H9 (cell line): ENCODE measurements around the gene AK9. TPM values are rescaled to one million over a fixed set of nuclear protein-coding genes. Genes with fewer than 3 reads are reported as not detected.

Experiments
- DNase-seq: peaks from one replicate; pipeline ENCODE4 v3.0.0-alpha.2; 2017
- H2AFZ ChIP-seq: one replicate; pipeline ENCODE4 v1.6.1; 2013; ENCODE audit warnings: mild to moderate bottlenecking, low read length, control low read depth, moderate library complexity
- H2AK5ac ChIP-seq: 2 replicates; pipeline ENCODE4 v1.6.1; 2013; ENCODE audit warnings: low read length, control low read depth, mixed read lengths; ENCODE audit not compliant: insufficient read length
- H2BK120ac ChIP-seq: one replicate; pipeline ENCODE4 v1.6.1; 2013; ENCODE audit warnings: low read depth, mild to moderate bottlenecking, low read length, control low read depth, inconsistent platforms; ENCODE audit not compliant: poor library complexity, severe bottlenecking
- H2BK12ac ChIP-seq: 2 replicates; pipeline ENCODE4 v1.6.1; 2013; ENCODE audit warnings: low read length, control low read depth, mixed read lengths, low read depth; ENCODE audit not compliant: insufficient read length
- H2BK15ac ChIP-seq: 2 replicates; pipeline ENCODE4 v1.6.1; 2013; ENCODE audit warnings: low read depth, low read length, control low read depth
- H2BK20ac ChIP-seq: one replicate; pipeline ENCODE4 v1.6.1; 2013; ENCODE audit warnings: low read depth, mild to moderate bottlenecking, low read length, control low read depth, inconsistent platforms; ENCODE audit not compliant: poor library complexity, severe bottlenecking
- H2BK5ac ChIP-seq: 2 replicates; pipeline ENCODE4 v1.6.1; 2013; ENCODE audit warnings: low read length, control low read depth, mixed read lengths; ENCODE audit not compliant: insufficient read length
- H3K14ac ChIP-seq: 2 replicates; pipeline ENCODE4 v1.6.1; 2013; ENCODE audit warnings: low read length, control low read depth; ENCODE audit not compliant: insufficient read depth
- H3K18ac ChIP-seq: 2 replicates; pipeline ENCODE4 v1.6.1; 2013; ENCODE audit warnings: low read depth, mild to moderate bottlenecking, mixed read lengths, low read length, control low read depth; ENCODE audit not compliant: insufficient read length
- H3K23ac ChIP-seq: 2 replicates; pipeline ENCODE4 v1.6.1; 2013; ENCODE audit warnings: low read length, control low read depth, mixed read lengths, low read depth; ENCODE audit not compliant: insufficient read length
- H3K23me2 ChIP-seq: 2 replicates; pipeline ENCODE4 v1.6.1; 2013; ENCODE audit warnings: low read depth, mild to moderate bottlenecking, mixed read lengths, low read length, control low read depth; ENCODE audit not compliant: insufficient read length, poor library complexity, severe bottlenecking
- H3K27ac ChIP-seq: 2 replicates; pipeline ENCODE4 v1.5.1; 2013; ENCODE audit warnings: low read length, control low read depth, mixed read lengths, low read depth; ENCODE audit not compliant: insufficient read length
- H3K27me3 ChIP-seq: 2 replicates; pipeline ENCODE4 v1.6.1; 2013; ENCODE audit warnings: low read length, control low read depth, inconsistent platforms; ENCODE audit not compliant: insufficient read depth
- H3K4ac ChIP-seq: 2 replicates; pipeline ENCODE4 v1.6.1; 2013; ENCODE audit warnings: low read depth, mild to moderate bottlenecking, control low read depth, inconsistent platforms, low read length, moderate library complexity
- H3K4me1 ChIP-seq: 2 replicates; pipeline ENCODE4 v1.6.1; 2013; ENCODE audit warnings: low read length, control low read depth, inconsistent platforms; ENCODE audit not compliant: insufficient read depth
- H3K4me2 ChIP-seq: 2 replicates; pipeline ENCODE4 v1.6.1; 2013; ENCODE audit warnings: low read length, control low read depth, mixed read lengths; ENCODE audit not compliant: insufficient read length, insufficient read depth
- H3K56ac ChIP-seq: 2 replicates; pipeline ENCODE4 v1.6.1; 2013; ENCODE audit warnings: low read depth, mild to moderate bottlenecking, mixed read lengths, low read length, control low read depth; ENCODE audit not compliant: insufficient read length
- H3K79me1 ChIP-seq: 2 replicates; pipeline ENCODE4 v1.6.1; 2013; ENCODE audit warnings: low read depth, mild to moderate bottlenecking, moderate library complexity, low read length, control low read depth, inconsistent platforms; ENCODE audit not compliant: insufficient read depth, poor library complexity, severe bottlenecking
- H3K79me2 ChIP-seq: 2 replicates; pipeline ENCODE4 v1.6.1; 2013; ENCODE audit warnings: low read length, control low read depth, inconsistent platforms; ENCODE audit not compliant: insufficient read depth
- H3K9ac ChIP-seq: 2 replicates; pipeline ENCODE4 v1.6.1; 2013; ENCODE audit warnings: low read length, control low read depth, mixed read lengths; ENCODE audit not compliant: insufficient read length; ENCODE audit errors: extremely low read depth
- H3K9me3 ChIP-seq: one replicate; pipeline ENCODE4 v1.6.1; 2013; ENCODE audit warnings: low read depth, low read length, inconsistent platforms; ENCODE audit not compliant: control insufficient read depth
- H3T11ph ChIP-seq: one replicate; pipeline ENCODE4 v1.6.1; 2013; ENCODE audit warnings: mild to moderate bottlenecking, low read length, control low read depth, inconsistent platforms
- H4K20me1 ChIP-seq: one replicate; pipeline ENCODE4 v1.6.1; 2013; ENCODE audit not compliant: control insufficient read depth, insufficient read length, insufficient read depth
- H4K5ac ChIP-seq: 2 replicates; pipeline ENCODE4 v1.6.1; 2013; ENCODE audit warnings: low read depth, mild to moderate bottlenecking, mixed read lengths, low read length, control low read depth; ENCODE audit not compliant: insufficient read length
- H4K8ac ChIP-seq: replicated peaks from 2 replicates; pipeline ENCODE4 v1.6.1; 2013; ENCODE audit warnings: low read length, control low read depth, mixed read lengths, low read depth; ENCODE audit not compliant: insufficient read length
- H4K91ac ChIP-seq: 2 replicates; pipeline ENCODE4 v1.6.1; 2013; ENCODE audit warnings: low read depth, mild to moderate bottlenecking, moderate library complexity, mixed read lengths, low read length, control low read depth; ENCODE audit not compliant: insufficient read length
- H3K27ac Mint-ChIP-seq, 3 experiments: 2 replicates in 2 of 3; 3 replicates in 1 of 3; pipeline ENCODE4 v1.8.0; 2020 to 2021; ENCODE audit warnings: mixed read lengths in 3 of 3, mild to moderate bottlenecking in 1 of 3, moderate library complexity in 1 of 3
- H3K27me3 Mint-ChIP-seq: 2 replicates; pipeline ENCODE4 v1.8.0; 2021; ENCODE audit warnings: low read depth, mild to moderate bottlenecking, moderate library complexity, mixed read lengths
- H3K36me3 Mint-ChIP-seq, 3 experiments: 2 replicates in 2 of 3; 3 replicates in 1 of 3; pipeline ENCODE4 v1.8.0; 2020 to 2021; ENCODE audit warnings: low read depth in 3 of 3, mixed read lengths in 3 of 3; ENCODE audit not compliant: insufficient read depth in 1 of 3
- H3K4me1 Mint-ChIP-seq, 2 experiments: 2 replicates each; pipeline ENCODE4 v1.8.0; 2020; ENCODE audit warnings: mixed read lengths in 2 of 2
- H3K4me3 Mint-ChIP-seq, 2 experiments: 2 replicates in 1 of 2; 3 replicates in 1 of 2; pipeline ENCODE4 v1.8.0; 2020 to 2021; ENCODE audit warnings: mild to moderate bottlenecking in 2 of 2, mixed read lengths in 2 of 2, moderate library complexity in 1 of 2
- H3K9me3 Mint-ChIP-seq, 2 experiments: 2 replicates in 1 of 2; 3 replicates in 1 of 2; pipeline ENCODE4 v1.8.0; 2020; ENCODE audit warnings: mild to moderate bottlenecking in 2 of 2, mixed read lengths in 2 of 2, moderate library complexity in 1 of 2
- WGBS: extraction: QIAGEN DNeasy Blood & Tissue Kit; methylation state at CpG from one replicate; pipeline ENCODE4 v1.1.7; 2013; ENCODE audit warnings: missing lambda C conversion rate, low lambda C conversion rate, mixed read lengths; ENCODE audit not compliant: insufficient read length; ENCODE audit errors: extremely low coverage; 5-methylcytosine and 5-hydroxymethylcytosine counted together
- total RNA-seq: library from RNA; stranded (reverse); gene quantifications from 2 replicates; pipeline ENCODE4 v1.2.1, GENCODE V29; 2021
- TF ChIP-seq, protein P1 (sequence below): fragments of 200-600 bp; sonication (generic); conservative IDR thresholded peaks from 3 replicates; pipeline ENCODE4 v1.8.0; 2021; ENCODE audit warnings: antibody characterized with exemption, mild to moderate bottlenecking

The AK9 gene
- total RNA-seq, 1 experiment from 2014 or later = 2.3 TPM

DNA sequence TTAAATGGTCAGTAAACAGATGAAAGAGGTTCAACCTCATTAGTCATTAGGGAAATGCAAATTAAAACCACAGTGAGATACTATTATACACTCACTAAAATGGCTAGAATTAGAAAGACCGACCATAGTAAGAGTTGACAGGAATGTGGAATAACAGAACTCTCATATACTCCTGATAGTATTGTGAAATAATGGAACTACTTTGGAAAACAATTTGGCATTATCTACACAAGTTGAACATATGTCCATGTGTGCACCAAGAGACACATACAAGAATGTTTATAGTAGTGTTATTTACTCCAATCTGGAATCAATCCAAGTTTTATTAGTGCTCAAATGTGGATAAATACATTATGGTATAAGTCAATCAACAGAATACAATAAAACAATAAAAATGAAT lies 59.6 kb downstream of the AK9 start:
- no peaks in the 10 kb centered on the region for H3K9me3 ChIP-seq

More for the DNA sequence above, 59.6 kb downstream of the AK9 start:
- H2BK12ac ChIP-seq = no peak overlapping the region
- Mint-ChIP-seq H3K27ac (no peak overlapping the region), H3K9me3 (no peaks in the 10 kb centered on the region), H3K4me1 (no peaks in the 10 kb centered on the region), H3K4me3 (no peak overlapping the region), H3K27me3 (peaks cover 1% of the 10 kb centered on the region), H3K36me3 (no peaks in the 10 kb centered on the region)
- H3K23ac ChIP-seq = no peak overlapping the region
- no peak overlapping the region for H2AK5ac ChIP-seq
- no peak overlapping the region for H4K8ac ChIP-seq
- no peak overlapping the region for H3K27ac ChIP-seq
- no peak overlapping the region for H2BK20ac ChIP-seq
- H4K91ac ChIP-seq = no peak overlapping the region
- H4K5ac ChIP-seq = no peak overlapping the region
- H4K20me1 ChIP-seq = no peaks in the 10 kb centered on the region
- H3K4ac ChIP-seq = no peak overlapping the region
- H3K14ac ChIP-seq = no peak overlapping the region
- H3T11ph ChIP-seq = no peak overlapping the region
- H3K9ac ChIP-seq = no peak overlapping the region
- H3K79me2 ChIP-seq = no peaks in the 10 kb centered on the region
- WGBS = no CpG with 5 or more reads among the region's 1 CpG
- no peak overlapping the region for H2BK15ac ChIP-seq
- no peaks in the 10 kb centered on the region for H3K23me2 ChIP-seq
- no peaks in the 10 kb centered on the region for H3K79me1 ChIP-seq
- H2AFZ ChIP-seq = no peak overlapping the region
- H2BK120ac ChIP-seq = no peak overlapping the region
- H2BK5ac ChIP-seq = no peak overlapping the region
- no peak for DNase-seq
- H3K56ac ChIP-seq = no peak overlapping the region
- TF ChIP-seq, protein P1, sequence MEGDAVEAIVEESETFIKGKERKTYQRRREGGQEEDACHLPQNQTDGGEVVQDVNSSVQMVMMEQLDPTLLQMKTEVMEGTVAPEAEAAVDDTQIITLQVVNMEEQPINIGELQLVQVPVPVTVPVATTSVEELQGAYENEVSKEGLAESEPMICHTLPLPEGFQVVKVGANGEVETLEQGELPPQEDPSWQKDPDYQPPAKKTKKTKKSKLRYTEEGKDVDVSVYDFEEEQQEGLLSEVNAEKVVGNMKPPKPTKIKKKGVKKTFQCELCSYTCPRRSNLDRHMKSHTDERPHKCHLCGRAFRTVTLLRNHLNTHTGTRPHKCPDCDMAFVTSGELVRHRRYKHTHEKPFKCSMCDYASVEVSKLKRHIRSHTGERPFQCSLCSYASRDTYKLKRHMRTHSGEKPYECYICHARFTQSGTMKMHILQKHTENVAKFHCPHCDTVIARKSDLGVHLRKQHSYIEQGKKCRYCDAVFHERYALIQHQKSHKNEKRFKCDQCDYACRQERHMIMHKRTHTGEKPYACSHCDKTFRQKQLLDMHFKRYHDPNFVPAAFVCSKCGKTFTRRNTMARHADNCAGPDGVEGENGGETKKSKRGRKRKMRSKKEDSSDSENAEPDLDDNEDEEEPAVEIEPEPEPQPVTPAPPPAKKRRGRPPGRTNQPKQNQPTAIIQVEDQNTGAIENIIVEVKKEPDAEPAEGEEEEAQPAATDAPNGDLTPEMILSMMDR = no peak
- no peaks in the 10 kb centered on the region for H3K4me1 ChIP-seq
- H3K18ac ChIP-seq = no peak overlapping the region
- H3K27me3 ChIP-seq = no peaks in the 10 kb centered on the region
- no peak overlapping the region for H3K4me2 ChIP-seq
